ENCODE data around the gene WRAP73. TPM values are rescaled to one million over a fixed set of nuclear protein-coding genes. Genes with fewer than 3 reads are reported as not detected.

WRAP73 gene
- total RNA-seq, 6 donors from 2014 or later: 14.0 to 33.5 (median 19.9) TPM

- ATAC-seq (ENCODE audit: low FRiP score in 2 of 2): no peak
- no peak overlapping the region for H3K27ac ChIP-seq
- no peak for TF ChIP-seq POLR2A (IDR thresholded peaks at IDR 0.05)
- peak in 1 of 2 donors; percentile 46 for DNase-seq
- H3K4me1 ChIP-seq: peaks cover 0 to 3% (median 0%) of the 10 kb centered on the region in 4 donors
- H3K9me3 ChIP-seq: no peaks in the 10 kb centered on the region
- H3K27me3 ChIP-seq: no peaks in the 10 kb centered on the region
- no peak overlapping the region for H3K4me3 ChIP-seq
- peaks cover 20 to 96% (median 75%) of the 10 kb centered on the region in 4 donors for H3K36me3 ChIP-seq
- WGBS, 2 donors: 95 to 98% methylated on average over 22 of the region's 22 CpGs
Observed at GRCh38 chr1:3634059-3634800, 15.7 kb downstream of the WRAP73 start.

- no peak overlapping the region for H3K4me3 ChIP-seq
- peaks cover 20 to 100% (median 79%) of the 10 kb centered on the region in 4 donors for H3K36me3 ChIP-seq
- DNase-seq (peak in 1 of 2 donors; percentile 78), ATAC-seq (ENCODE audit: low FRiP score in 2 of 2) (no peak)
- H3K27ac ChIP-seq: no peak overlapping the region
- no peaks in the 10 kb centered on the region for H3K9me3 ChIP-seq
- peaks cover 0 to 3% (median 0%) of the 10 kb centered on the region in 4 donors for H3K4me1 ChIP-seq
- 93 to 94% methylated on average over 11 to 28 of the region's 28 CpGs for WGBS, 2 donors
- no peaks in the 10 kb centered on the region for H3K27me3 ChIP-seq
- no peak for TF ChIP-seq CTCF (IDR thresholded peaks at IDR 0.05)
Observed at GRCh38 chr1:3633344-3634058, 16.4 kb downstream of the WRAP73 start.

- no peaks in the 10 kb centered on the region for H3K27me3 ChIP-seq
- no peaks in the 10 kb centered on the region for H3K9me3 ChIP-seq
- H3K4me3 ChIP-seq: no peak overlapping the region
- no peak for ATAC-seq (ENCODE audit: low FRiP score in 2 of 2)
- no peak overlapping the region for H3K27ac ChIP-seq
- H3K4me1 ChIP-seq: peaks cover 0 to 3% (median 0%) of the 10 kb centered on the region in 4 donors
- H3K36me3 ChIP-seq: peaks cover 16 to 100% (median 81%) of the 10 kb centered on the region in 4 donors
- TF ChIP-seq CTCF (IDR thresholded peaks at IDR 0.05): no peak
- TF ChIP-seq POLR2A (IDR thresholded peaks at IDR 0.05): no peak
- no peak for TF ChIP-seq POLR2AphosphoS5 (IDR thresholded peaks at IDR 0.05)
- no peak for TF ChIP-seq EP300 (IDR thresholded peaks at IDR 0.05)
- 93 to 95% methylated on average over 18 to 26 of the region's 26 CpGs for WGBS, 2 donors
- peak in 1 of 2 donors; percentile 65 for DNase-seq
Observed at GRCh38 chr1:3632716-3633343, 17.1 kb downstream of the WRAP73 start.

GRCh38 chr1:3632298-3632697, 17.6 kb downstream of the WRAP73 start:
- no peak for ATAC-seq (ENCODE audit: low FRiP score in 2 of 2)

More at GRCh38 chr1:3632298-3632697, 17.6 kb downstream of the WRAP73 start:
- Histone ChIP-seq H3K27me3 (no peaks in the 10 kb centered on the region), H3K9me3 (no peaks in the 10 kb centered on the region), H3K4me1 (peaks cover 0 to 3% (median 0%) of the 10 kb centered on the region in 4 donors), H3K4me3 (no peak overlapping the region), H3K36me3 (peaks cover 18 to 100% (median 81%) of the 10 kb centered on the region in 4 donors), H3K27ac (no peak overlapping the region)
- DNase-seq: peak in 1 of 2 donors; percentile 59
- WGBS, 2 donors: 94 to 96% methylated on average over 14 to 17 of the region's 17 CpGs
- no peak for TF ChIP-seq POLR2A (IDR thresholded peaks at IDR 0.05)
- no peak for TF ChIP-seq POLR2AphosphoS5 (IDR thresholded peaks at IDR 0.05)
- TF ChIP-seq EP300 (IDR thresholded peaks at IDR 0.05): no peak
- no peak for TF ChIP-seq CTCF (IDR thresholded peaks at IDR 0.05)
